ENCODE data around the gene PIK3AP1. TPM values are rescaled to one million over a fixed set of nuclear protein-coding genes. Genes with fewer than 3 reads are reported as not detected.

Gene PIK3AP1
- total RNA-seq, 1 experiment from 2014 or later: 7.1 TPM

GRCh38 chr10:96595741-96596140 lies 124.6 kb downstream of the PIK3AP1 start:
- CTCF ChIA-PET: no interaction called here
- ATAC-seq: no peak
- Histone ChIP-seq H3K79me2 (ENCODE audit: insufficient read depth, low read length) (no peaks in the 10 kb centered on the region), H3K27me3 (ENCODE audit: insufficient read depth, low read length) (peaks cover 4% of the 10 kb centered on the region; the same call in 1 of the 2 replicates), H3K27ac (ENCODE audit: low read depth, low read length) (no peak overlapping the region), H3K4me3 (replicated peaks in 1 of 2; ENCODE audit: low read depth in 1 of 2, low read length in 2 of 2) (no peak overlapping the region), H3K4me2 (ENCODE audit: low read length) (no peak overlapping the region), H3K36me3 (ENCODE audit: control insufficient read depth in 1 of 2, insufficient read depth in 2 of 2, low read length in 2 of 2) (no peaks in the 10 kb centered on the region), H3K9ac (ENCODE audit: low read length) (no peak overlapping the region), H3K9me3 (ENCODE audit: control insufficient read depth in 1 of 2, insufficient read depth in 1 of 2, low read depth in 1 of 2, low read length in 2 of 2) (no peaks in the 10 kb centered on the region), H3K9me2 (ENCODE audit: insufficient read depth) (no peaks in the 10 kb centered on the region), H2AFZ (ENCODE audit: low read depth, low read length, poor library complexity, severe bottlenecking) (no peak overlapping the region), H3K4me1 (ENCODE audit: control insufficient read depth in 1 of 2, insufficient read depth in 2 of 2, low read length in 2 of 2) (no peaks in the 10 kb centered on the region), H4K20me1 (ENCODE audit: insufficient read depth) (no peaks in the 10 kb centered on the region)
- POLR2A ChIA-PET: no interaction called here
- RAD21 ChIA-PET (ENCODE audit: low non-redundant PET in 1 of 2, low total read pairs in 2 of 2, uncharacterized antibody in 2 of 2, unreplicated experiment in 2 of 2): no interaction called here
- BruUV-seq (replicated peaks): no TSS peak
- DNase-seq (ENCODE audit: low read depth, low spot score): no peak
- intact Hi-C loops (cut with micrococcal nuclease): no loop called here
- TF ChIP-seq CBX3 (IDR thresholded peaks at IDR 0.05; ENCODE audit: low read depth) (no peak), ATF3 (IDR thresholded peaks at IDR 0.05) (no peak), YY1 (IDR thresholded peaks at IDR 0.05; ENCODE audit: extremely low read depth, insufficient replicate concordance, low read depth, low read length) (no peak), ZFX (IDR thresholded peaks at IDR 0.05) (no peak), ELF1 (IDR thresholded peaks at IDR 0.05; ENCODE audit: borderline replicate concordance, low read depth) (no peak), POLR2AphosphoS5 (IDR thresholded peaks at IDR 0.05; ENCODE audit: low read depth, low read length) (no peak), TCF7L2 (IDR thresholded peaks at IDR 0.05; ENCODE audit: borderline replicate concordance, extremely low read depth, insufficient read depth, insufficient read length) (no peak), POLR2A (IDR thresholded peaks at IDR 0.05; ENCODE audit: borderline replicate concordance, extremely low read depth, insufficient read depth, insufficient read length) (no peak)

GRCh38 chr10:96591946-96592345 lies 128.4 kb downstream of the PIK3AP1 start:
- no peaks in the 10 kb centered on the region for H3K79me2 ChIP-seq (ENCODE audit: insufficient read depth, low read length)
- H3K4me1 ChIP-seq (ENCODE audit: control insufficient read depth in 1 of 2, insufficient read depth in 2 of 2, low read length in 2 of 2): peaks cover 8 to 23% of the 10 kb centered on the region in 2 experiments
- H3K4me2 ChIP-seq (ENCODE audit: low read length): no peak overlapping the region
- no peaks in the 10 kb centered on the region for H3K9me3 ChIP-seq (ENCODE audit: control insufficient read depth in 1 of 2, insufficient read depth in 1 of 2, low read depth in 1 of 2, low read length in 2 of 2)
- RAD21 ChIA-PET (ENCODE audit: low non-redundant PET in 1 of 2, low total read pairs in 2 of 2, uncharacterized antibody in 2 of 2, unreplicated experiment in 2 of 2): no interaction called here
- no peak for ATAC-seq
- POLR2A ChIA-PET: no interaction called here
- H3K4me3 ChIP-seq (replicated peaks in 1 of 2; ENCODE audit: low read depth in 1 of 2, low read length in 2 of 2): no peak overlapping the region
- CTCF ChIA-PET: no interaction called here
- TF ChIP-seq MAX (IDR thresholded peaks at IDR 0.05): no peak
- no peak overlapping the region for H3K9ac ChIP-seq (ENCODE audit: low read length)
- no peaks in the 10 kb centered on the region for H3K27me3 ChIP-seq (ENCODE audit: insufficient read depth, low read length)
- no peak for DNase-seq (ENCODE audit: low read depth, low spot score)
- no peak overlapping the region for H3K27ac ChIP-seq (ENCODE audit: low read depth, low read length)
- no peaks in the 10 kb centered on the region for H3K9me2 ChIP-seq (ENCODE audit: insufficient read depth)
- intact Hi-C loops (cut with micrococcal nuclease): no loop called here
- no peak overlapping the region for H2AFZ ChIP-seq (ENCODE audit: low read depth, low read length, poor library complexity, severe bottlenecking)
- no peaks in the 10 kb centered on the region for H4K20me1 ChIP-seq (ENCODE audit: insufficient read depth)
- no TSS peak for BruUV-seq (replicated peaks)
- no peaks in the 10 kb centered on the region for H3K36me3 ChIP-seq (ENCODE audit: control insufficient read depth in 1 of 2, insufficient read depth in 2 of 2, low read length in 2 of 2)

All from HCT116 (cell line).